ENCODE measurements around the gene CD40LG. TPM values are rescaled to one million over a fixed set of nuclear protein-coding genes. Genes with fewer than 3 reads are reported as not detected.

CD40LG gene
- total and polyA plus RNA-seq, 2 donors: 0.58 TPM; not detected in 1

- no peak overlapping the region for H3K4me3 ChIP-seq (ENCODE audit: low read depth, low read length)
- no peaks in the 10 kb centered on the region for H3K36me3 ChIP-seq (ENCODE audit: insufficient read depth)
- no peak for DNase-seq (ENCODE audit: extremely low spot score)
- peak overlapping the region; percentile 2 for H3K27ac ChIP-seq (ENCODE audit: low read depth)
- no peaks in the 10 kb centered on the region for H3K4me1 ChIP-seq (ENCODE audit: insufficient read depth)
- WGBS: 41% methylated on average over 8 of the region's 8 CpGs
Observed at GRCh38 chrX:136694431-136695087, 46.6 kb downstream of the CD40LG start.

- 79% methylated on average over 1 of the region's 1 CpG for WGBS
- Histone ChIP-seq H3K27ac (ENCODE audit: low read depth) (no peak overlapping the region), H3K36me3 (ENCODE audit: insufficient read depth) (no peaks in the 10 kb centered on the region), H3K4me3 (ENCODE audit: low read depth, low read length) (no peak overlapping the region), H3K4me1 (ENCODE audit: insufficient read depth) (no peaks in the 10 kb centered on the region)
- DNase-seq (ENCODE audit: extremely low spot score): no peak
Observed at GRCh38 chrX:136697156-136697555, 49.2 kb downstream of the CD40LG start.

GRCh38 chrX:136708348-136708747, 60.4 kb downstream of the CD40LG start:
- H3K4me3 ChIP-seq (ENCODE audit: low read depth, low read length): no peak overlapping the region
- no peak for DNase-seq (ENCODE audit: extremely low spot score)
- H3K27ac ChIP-seq (ENCODE audit: low read depth): no peak overlapping the region
- 83% methylated on average over 1 of the region's 1 CpG for WGBS
- no peaks in the 10 kb centered on the region for H3K36me3 ChIP-seq (ENCODE audit: insufficient read depth)
- H3K4me1 ChIP-seq (ENCODE audit: insufficient read depth): no peaks in the 10 kb centered on the region

Other genes with a start within 250 kb of the CD40LG start
- gene BRS3, start 160.2 kb upstream of the CD40LG start, total RNA-seq: not detected
- gene BRS3, start 160.2 kb upstream of the CD40LG start, polyA plus RNA-seq: 0.10 TPM
- 52.5 TPM for gene HTATSF1, start 150.6 kb upstream of the CD40LG start, total RNA-seq
- 49.5 TPM for gene HTATSF1, start 150.6 kb upstream of the CD40LG start, polyA plus RNA-seq
- 7.5 TPM for gene VGLL1, start 115.9 kb upstream of the CD40LG start, total RNA-seq
- gene VGLL1, start 115.9 kb upstream of the CD40LG start, polyA plus RNA-seq: 6.6 TPM
- 28.5 TPM for gene ARHGEF6, start 132.8 kb downstream of the CD40LG start, total RNA-seq
- gene ARHGEF6, start 132.8 kb downstream of the CD40LG start, polyA plus RNA-seq: 11.2 TPM
- gene RBMX, start 232.6 kb downstream of the CD40LG start, total RNA-seq: 234 TPM
- 124 TPM for gene RBMX, start 232.6 kb downstream of the CD40LG start, polyA plus RNA-seq

All from urinary bladder (tissue), 4 donors.